ENCODE data around the gene RBM5. TPM values are rescaled to one million over a fixed set of nuclear protein-coding genes. Genes with fewer than 3 reads are reported as not detected.
A peak's percentile ranks its signal among the peaks of the same experiment; 100 is the strongest.

RBM5 gene
- polyA plus RNA-seq, 2 of the 4 experiments (the other 2 are of a cell fraction), result 78.9 to 123 TPM

DNA sequence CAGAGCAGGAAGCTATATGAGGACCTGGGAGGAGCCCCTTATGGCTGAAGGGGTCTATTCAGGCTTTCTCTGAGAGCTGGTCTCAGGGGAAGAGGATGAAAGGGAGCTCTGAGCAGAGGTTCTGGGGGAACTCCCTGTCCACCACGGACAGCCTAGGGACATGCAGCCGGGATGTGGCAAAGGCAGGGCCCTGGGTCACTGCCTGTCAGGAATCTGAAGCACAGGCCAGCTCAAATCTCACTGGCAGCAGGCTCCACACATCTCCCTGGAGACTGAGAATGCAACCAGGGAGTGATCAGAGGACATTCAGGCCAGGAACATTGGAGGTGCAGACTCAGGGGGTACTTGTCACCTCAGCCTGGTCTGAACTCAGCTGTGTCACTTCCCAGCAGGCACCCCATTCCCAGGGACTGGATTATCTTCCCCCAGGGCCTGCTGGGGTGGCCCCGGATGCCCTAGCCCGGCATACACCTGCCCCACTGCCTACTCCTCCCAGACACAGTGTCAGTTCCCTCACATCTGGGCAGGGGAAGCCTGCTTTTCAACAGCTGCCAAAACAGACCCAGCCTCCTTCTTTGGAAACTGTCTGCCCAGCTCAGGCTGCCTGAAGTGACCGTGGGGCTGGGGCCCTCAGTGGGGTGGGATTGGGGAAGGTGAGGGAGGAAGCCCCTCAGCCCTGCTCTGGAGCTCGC is 48.1 kb downstream of the RBM5 start:
- CTCF ChIA-PET, result interaction anchor here (0.7 to 10.5 kb wide), 7 partner anchors 16 to 187 kb away, joined by 3 to 70 read pairs (median 4); no protein-coding TSS in a partner anchor
- peak in 1 of 2 experiments; percentile 32; a peak in 2 of 6 replicates for ATAC-seq
- POLR2A ChIA-PET, result no interaction called here
- no peaks in the 10 kb centered on the region for H3K9me3 ChIP-seq
- no peak overlapping the region for H3K27ac ChIP-seq
- H3K4me3 ChIP-seq, result no peak overlapping the region
- no peak overlapping the region for H3K4me2 ChIP-seq
- no peak for FAIRE-seq
- no peak for TF ChIP-seq CBX8 (IDR thresholded peaks at IDR 0.05)
- TF ChIP-seq EHMT2 (IDR thresholded peaks at IDR 0.05; ENCODE audit: low read depth), result no peak
- TF ChIP-seq, protein P1, sequence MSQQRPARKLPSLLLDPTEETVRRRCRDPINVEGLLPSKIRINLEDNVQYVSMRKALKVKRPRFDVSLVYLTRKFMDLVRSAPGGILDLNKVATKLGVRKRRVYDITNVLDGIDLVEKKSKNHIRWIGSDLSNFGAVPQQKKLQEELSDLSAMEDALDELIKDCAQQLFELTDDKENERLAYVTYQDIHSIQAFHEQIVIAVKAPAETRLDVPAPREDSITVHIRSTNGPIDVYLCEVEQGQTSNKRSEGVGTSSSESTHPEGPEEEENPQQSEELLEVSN (IDR thresholded peaks at IDR 0.05; ENCODE audit: borderline replicate concordance, low read depth), result no peak
- no peak for TF ChIP-seq JUN (IDR thresholded peaks at IDR 0.05)
- no peak for TF ChIP-seq HOXB5 (CRISPR knock-in tag; IDR thresholded peaks at IDR 0.05)
- TF ChIP-seq, protein P2, sequence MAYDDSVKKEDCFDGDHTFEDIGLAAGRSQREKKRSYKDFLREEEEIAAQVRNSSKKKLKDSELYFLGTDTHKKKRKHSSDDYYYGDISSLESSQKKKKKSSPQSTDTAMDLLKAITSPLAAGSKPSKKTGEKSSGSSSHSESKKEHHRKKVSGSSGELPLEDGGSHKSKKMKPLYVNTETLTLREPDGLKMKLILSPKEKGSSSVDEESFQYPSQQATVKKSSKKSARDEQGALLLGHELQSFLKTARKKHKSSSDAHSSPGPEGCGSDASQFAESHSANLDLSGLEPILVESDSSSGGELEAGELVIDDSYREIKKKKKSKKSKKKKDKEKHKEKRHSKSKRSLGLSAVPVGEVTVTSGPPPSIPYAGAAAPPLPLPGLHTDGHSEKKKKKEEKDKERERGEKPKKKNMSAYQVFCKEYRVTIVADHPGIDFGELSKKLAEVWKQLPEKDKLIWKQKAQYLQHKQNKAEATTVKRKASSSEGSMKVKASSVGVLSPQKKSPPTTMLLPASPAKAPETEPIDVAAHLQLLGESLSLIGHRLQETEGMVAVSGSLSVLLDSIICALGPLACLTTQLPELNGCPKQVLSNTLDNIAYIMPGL (CRISPR knock-in tag; IDR thresholded peaks at IDR 0.05; ENCODE audit: borderline replicate concordance), result no peak
- no peak for TF ChIP-seq MYC (IDR thresholded peaks at IDR 0.05; ENCODE audit: borderline replicate concordance, low read length)
- TF ChIP-seq, protein P3, sequence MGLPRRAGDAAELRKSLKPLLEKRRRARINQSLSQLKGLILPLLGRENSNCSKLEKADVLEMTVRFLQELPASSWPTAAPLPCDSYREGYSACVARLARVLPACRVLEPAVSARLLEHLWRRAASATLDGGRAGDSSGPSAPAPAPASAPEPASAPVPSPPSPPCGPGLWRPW (IDR thresholded peaks at IDR 0.05), result no peak
- TF ChIP-seq RAD21 (conservative IDR thresholded peaks at IDR 0.05 in 1 of 2, IDR thresholded peaks at IDR 0.05 in 1 of 2), result no peak
- no peak for TF ChIP-seq CBX2 (IDR thresholded peaks at IDR 0.05; ENCODE audit: borderline replicate concordance, low read depth)
- no peak for TF ChIP-seq TP53 (CRISPR knock-in tag; IDR thresholded peaks at IDR 0.05)
- TF ChIP-seq POLR2A (IDR thresholded peaks at IDR 0.05; ENCODE audit: low read length), result no peak
- TF ChIP-seq, protein P4, sequence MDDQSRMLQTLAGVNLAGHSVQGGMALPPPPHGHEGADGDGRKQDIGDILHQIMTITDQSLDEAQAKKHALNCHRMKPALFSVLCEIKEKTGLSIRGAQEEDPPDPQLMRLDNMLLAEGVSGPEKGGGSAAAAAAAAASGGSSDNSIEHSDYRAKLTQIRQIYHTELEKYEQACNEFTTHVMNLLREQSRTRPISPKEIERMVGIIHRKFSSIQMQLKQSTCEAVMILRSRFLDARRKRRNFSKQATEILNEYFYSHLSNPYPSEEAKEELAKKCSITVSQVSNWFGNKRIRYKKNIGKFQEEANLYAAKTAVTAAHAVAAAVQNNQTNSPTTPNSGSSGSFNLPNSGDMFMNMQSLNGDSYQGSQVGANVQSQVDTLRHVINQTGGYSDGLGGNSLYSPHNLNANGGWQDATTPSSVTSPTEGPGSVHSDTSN (IDR thresholded peaks at IDR 0.05), result no peak
- TF ChIP-seq CEBPB (IDR thresholded peaks at IDR 0.05), result no peak
- no peak for TF ChIP-seq CTCF (IDR thresholded peaks at IDR 0.05)
- no peak for DNase-seq (ENCODE audit: low read depth in 1 of 2, low spot score in 1 of 2)
- WGBS (ENCODE audit: missing lambda C conversion rate), result 21% methylated on average over 4 of the region's 6 CpGs
- no peaks in the 10 kb centered on the region for H3K4me1 ChIP-seq

GRCh38 chr3:50137531-50137930 is 48.8 kb downstream of the RBM5 start:
- ATAC-seq, result no peak

More at GRCh38 chr3:50137531-50137930, 48.8 kb downstream of the RBM5 start:
- DNase-seq (ENCODE audit: low read depth in 1 of 2, low spot score in 1 of 2), result no peak
- Histone ChIP-seq H3K27ac (no peak overlapping the region), H3K4me2 (no peak overlapping the region), H3K4me1 (no peaks in the 10 kb centered on the region), H3K9me3 (no peaks in the 10 kb centered on the region), H3K4me3 (no peak overlapping the region)
- CTCF ChIA-PET, result interaction anchor here (0.7 to 10.5 kb wide), 5 partner anchors 16 to 187 kb away, joined by 3 to 70 read pairs (median 4); no protein-coding TSS in a partner anchor
- no peak for TF ChIP-seq CTCF (IDR thresholded peaks at IDR 0.05)
- no peak for TF ChIP-seq ESRRA (IDR thresholded peaks at IDR 0.05; ENCODE audit: borderline replicate concordance, low read length)
- no peak for TF ChIP-seq ATOH8 (CRISPR knock-in tag; IDR thresholded peaks at IDR 0.05; ENCODE audit: low read depth)
- TF ChIP-seq NPAS2 (CRISPR knock-in tag; IDR thresholded peaks at IDR 0.05; ENCODE audit: borderline replicate concordance), result no peak
- no peak for TF ChIP-seq CBX2 (IDR thresholded peaks at IDR 0.05; ENCODE audit: borderline replicate concordance, low read depth)
- no peak for TF ChIP-seq JUNB (IDR thresholded peaks at IDR 0.05)
- TF ChIP-seq, protein P5, sequence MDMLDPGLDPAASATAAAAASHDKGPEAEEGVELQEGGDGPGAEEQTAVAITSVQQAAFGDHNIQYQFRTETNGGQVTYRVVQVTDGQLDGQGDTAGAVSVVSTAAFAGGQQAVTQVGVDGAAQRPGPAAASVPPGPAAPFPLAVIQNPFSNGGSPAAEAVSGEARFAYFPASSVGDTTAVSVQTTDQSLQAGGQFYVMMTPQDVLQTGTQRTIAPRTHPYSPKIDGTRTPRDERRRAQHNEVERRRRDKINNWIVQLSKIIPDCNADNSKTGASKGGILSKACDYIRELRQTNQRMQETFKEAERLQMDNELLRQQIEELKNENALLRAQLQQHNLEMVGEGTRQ (IDR thresholded peaks at IDR 0.05), result no peak
- no peak for TF ChIP-seq CHD2 (IDR thresholded peaks at IDR 0.05; ENCODE audit: low read length, partially characterized antibody)
- 66% methylated on average over 5 of the region's 6 CpGs for WGBS (ENCODE audit: missing lambda C conversion rate)
- FAIRE-seq, result no peak
- POLR2A ChIA-PET, result no interaction called here
